RCC 7860 (cell line): ENCODE measurements around the gene ACKR4.
"Not testable (repeated sequence)": the region's sequence is repeated elsewhere in the genome, so short reads cannot be mapped to it uniquely, and the experiment has no call there.

Experiments
- DNase-seq: peaks from one replicate; pipeline ENCODE4 v3.0.0-alpha.2; 2015; ENCODE audit warnings: low spot score
- FAIRE-seq: peaks from 2 replicates; lab custom pipeline; 2012; peaks lifted over from hg19 to GRCh38; lab: Jason Lieb, UNC

The ACKR4 gene

DNA sequence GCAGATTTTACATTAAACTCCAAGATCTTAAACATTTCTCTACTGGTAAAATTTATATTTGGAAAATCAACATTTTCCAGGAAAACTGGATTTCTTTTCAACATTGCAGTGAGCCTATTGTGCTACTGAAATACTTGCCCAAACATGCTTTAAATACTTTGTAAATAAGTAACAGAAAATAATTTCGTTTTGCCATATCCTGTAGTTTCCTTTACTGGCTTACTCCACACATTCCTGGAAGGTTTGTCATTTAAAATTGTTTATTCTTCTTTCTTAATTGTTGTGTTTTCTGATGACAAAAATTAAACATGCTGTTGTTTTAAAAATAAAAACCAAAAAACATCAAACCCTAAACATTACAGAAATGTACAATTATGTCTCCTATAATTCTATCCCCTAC lies 40.5 kb downstream of the ACKR4 start:
- DNase-seq: no peak
- peak; percentile 59 for FAIRE-seq

GRCh38 chr3:132638706-132639105 lies 41.6 kb downstream of the ACKR4 start:
- no peak for FAIRE-seq
- no peak for DNase-seq

DNA sequence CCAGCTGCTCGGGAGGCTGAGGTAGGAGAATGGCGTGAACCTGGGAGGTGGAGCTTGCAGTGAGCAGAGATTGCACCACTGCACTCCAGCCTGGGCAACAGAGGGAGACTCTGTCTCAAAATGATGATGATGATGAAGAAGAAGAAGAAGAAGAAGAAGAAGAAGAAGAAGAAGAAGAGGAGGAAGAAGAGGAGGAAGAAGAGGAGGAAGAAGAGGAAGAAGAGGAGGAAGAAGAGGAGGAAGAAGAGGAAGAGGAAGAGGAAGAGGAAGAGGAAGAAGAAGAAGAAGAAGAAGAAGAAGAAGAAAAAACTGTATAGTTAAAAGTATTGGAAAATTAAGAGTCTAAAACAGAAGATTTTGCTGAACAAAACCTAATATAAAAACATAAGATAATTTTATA lies 44.4 kb downstream of the ACKR4 start:
- FAIRE-seq, DNase-seq: not testable (repeated sequence)

- DNase-seq: peak; percentile 60
- FAIRE-seq: peak; percentile 86
These were observed 44.9 kb downstream of the ACKR4 start for GRCh38 chr3:132641837-132642538.

- no peak for FAIRE-seq
These were observed 45.4 kb downstream of the ACKR4 start for GRCh38 chr3:132642539-132642847.

DNA sequence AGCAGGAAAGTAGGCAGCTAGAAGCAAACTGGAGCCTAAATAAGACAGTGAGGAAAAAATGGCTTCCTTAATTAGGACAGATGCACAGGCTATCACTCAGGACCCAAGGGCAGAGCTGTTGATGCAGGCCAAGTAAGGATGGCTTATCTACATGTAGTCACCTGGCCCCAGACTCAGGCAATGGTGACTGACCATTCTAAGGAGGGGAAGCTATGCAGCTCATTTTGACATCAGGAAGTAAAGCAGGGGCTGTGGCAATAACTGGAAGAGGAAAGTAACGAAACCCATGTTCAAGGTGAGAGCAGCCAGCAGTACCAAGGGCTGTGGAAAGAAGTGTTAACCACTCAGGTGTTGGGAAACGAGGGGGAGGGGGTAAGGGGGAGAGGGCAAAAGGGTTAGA lies 46.3 kb downstream of the ACKR4 start:
- FAIRE-seq (no peak), DNase-seq (no peak)

More at GRCh38 chr3:132642539-132642847, 45.4 kb downstream of the ACKR4 start:
- DNase-seq: no peak

DNA sequence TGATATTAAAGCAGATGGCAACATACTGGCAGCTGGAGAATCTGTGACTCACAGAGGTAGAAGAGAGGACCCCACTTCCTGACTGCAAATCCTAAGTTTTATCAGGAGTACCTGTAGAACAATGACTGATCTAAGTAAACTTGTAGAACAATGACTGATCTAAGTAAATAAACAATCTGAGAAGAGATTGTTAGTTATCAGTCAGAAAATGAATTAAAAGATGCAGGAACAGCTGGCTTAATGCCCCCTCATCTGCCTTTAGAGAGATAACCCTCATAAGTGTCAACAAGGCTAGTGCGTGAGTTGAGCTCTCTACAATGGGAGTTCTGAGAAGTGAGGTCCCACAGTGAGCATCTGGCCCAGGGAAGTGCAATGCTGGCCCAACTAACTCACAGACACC lies 48.0 kb downstream of the ACKR4 start:
- FAIRE-seq (no peak), DNase-seq (no peak)

DNA sequence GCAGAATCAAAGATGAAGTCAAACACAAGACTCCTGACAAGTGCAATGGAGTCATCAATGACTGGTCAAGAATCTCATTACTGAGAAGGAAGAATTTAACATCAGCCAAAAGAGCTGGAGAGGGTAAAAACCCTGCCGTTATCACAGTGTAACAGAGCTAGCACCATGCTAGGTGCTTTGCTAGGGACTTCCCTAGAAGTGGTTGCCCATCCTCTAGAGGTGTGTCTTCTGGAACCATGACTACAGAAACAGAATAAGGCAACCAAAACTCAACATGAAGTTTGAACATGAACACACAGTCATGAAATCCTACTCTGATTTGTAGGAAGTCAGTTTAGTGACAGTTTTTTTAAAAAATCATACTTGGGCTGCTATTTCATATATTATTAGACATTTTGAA lies 53.1 kb downstream of the ACKR4 start:
- FAIRE-seq: no peak
- no peak for DNase-seq
